ENCODE data around the gene ACCS.

The ACCS gene

DNA sequence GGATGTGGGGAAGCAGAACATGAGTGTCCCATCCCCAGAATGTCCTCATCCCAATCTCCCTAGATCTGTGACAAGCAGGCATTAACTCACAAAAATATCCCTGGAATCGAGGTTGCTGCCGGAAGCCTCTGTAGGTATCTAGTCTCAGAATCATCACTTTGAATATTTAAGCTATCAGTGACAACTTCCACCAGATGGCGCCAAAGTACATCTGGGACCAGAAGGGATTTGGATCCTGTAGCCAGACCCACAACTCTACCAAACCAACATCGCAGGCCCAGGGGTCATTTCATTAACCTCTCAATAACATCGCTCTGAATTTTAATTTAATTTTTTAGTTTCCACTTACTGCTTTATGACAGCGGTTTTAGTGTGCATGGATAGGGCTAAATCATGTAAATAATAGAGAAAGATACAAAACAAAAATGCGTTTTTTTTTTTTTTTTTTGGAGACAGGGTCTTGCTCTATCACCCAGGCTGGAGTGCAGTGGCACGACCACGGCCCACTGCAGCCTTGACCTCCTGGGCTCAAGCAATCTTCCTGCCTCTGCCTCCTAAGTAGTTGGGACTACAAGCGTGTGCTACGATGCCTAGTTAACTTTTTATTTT, 28.3 kb downstream of the ACCS start:
- TF ChIP-seq, protein P1, sequence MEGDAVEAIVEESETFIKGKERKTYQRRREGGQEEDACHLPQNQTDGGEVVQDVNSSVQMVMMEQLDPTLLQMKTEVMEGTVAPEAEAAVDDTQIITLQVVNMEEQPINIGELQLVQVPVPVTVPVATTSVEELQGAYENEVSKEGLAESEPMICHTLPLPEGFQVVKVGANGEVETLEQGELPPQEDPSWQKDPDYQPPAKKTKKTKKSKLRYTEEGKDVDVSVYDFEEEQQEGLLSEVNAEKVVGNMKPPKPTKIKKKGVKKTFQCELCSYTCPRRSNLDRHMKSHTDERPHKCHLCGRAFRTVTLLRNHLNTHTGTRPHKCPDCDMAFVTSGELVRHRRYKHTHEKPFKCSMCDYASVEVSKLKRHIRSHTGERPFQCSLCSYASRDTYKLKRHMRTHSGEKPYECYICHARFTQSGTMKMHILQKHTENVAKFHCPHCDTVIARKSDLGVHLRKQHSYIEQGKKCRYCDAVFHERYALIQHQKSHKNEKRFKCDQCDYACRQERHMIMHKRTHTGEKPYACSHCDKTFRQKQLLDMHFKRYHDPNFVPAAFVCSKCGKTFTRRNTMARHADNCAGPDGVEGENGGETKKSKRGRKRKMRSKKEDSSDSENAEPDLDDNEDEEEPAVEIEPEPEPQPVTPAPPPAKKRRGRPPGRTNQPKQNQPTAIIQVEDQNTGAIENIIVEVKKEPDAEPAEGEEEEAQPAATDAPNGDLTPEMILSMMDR (IDR thresholded peaks at IDR 0.05): peak; percentile 80

DNA sequence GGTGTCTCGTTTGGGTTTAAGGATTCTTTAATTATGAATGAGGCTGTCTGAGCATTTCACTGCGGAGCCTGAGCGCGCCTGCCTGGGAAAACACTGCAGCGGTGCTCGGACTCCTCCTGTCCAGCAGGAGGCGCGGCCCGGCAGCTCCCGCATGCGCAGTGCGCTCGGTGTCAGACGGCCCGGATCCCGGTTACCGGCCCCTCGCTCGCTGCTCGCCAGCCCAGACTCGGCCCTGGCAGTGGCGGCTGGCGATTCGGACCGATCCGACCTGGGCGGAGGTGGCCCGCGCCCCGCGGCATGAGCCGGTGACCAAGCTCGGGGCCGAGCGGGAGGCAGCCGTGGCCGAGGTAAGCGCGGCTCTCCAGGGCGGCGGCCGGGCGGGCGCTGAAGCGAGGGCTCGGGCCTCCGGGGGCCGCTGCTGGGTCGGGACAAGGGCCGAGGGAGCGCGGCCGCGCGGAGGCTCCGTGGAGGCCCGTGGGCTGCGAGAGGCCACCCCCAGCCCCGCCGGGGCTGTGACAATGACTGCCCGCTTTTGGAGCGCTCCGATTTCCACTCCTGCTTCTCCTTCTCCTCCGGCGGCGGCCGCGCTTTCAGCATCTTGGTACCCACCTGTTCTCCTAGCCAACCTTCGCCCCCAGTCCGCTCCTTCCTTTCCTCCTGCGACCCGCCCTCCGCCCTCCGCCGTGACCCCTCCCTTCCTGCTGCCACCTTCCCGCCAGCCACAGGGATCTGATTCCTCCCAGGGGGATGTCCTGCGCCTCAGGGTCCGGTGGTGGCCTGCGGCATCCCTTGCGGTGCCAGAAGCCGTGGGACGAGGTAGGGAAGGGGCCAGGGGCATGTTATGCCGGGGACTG, 29.7 kb downstream of the ACCS start, which contains the start of gene EXT2:
Gene EXT2, plus strand, starts transcription at position 173 of the 854 bp plus-strand sequence. CDS start 12,035 bp downstream, outside the sequence.
- TF ChIP-seq, protein P1 (IDR thresholded peaks at IDR 0.05): peak; percentile 89

DNA sequence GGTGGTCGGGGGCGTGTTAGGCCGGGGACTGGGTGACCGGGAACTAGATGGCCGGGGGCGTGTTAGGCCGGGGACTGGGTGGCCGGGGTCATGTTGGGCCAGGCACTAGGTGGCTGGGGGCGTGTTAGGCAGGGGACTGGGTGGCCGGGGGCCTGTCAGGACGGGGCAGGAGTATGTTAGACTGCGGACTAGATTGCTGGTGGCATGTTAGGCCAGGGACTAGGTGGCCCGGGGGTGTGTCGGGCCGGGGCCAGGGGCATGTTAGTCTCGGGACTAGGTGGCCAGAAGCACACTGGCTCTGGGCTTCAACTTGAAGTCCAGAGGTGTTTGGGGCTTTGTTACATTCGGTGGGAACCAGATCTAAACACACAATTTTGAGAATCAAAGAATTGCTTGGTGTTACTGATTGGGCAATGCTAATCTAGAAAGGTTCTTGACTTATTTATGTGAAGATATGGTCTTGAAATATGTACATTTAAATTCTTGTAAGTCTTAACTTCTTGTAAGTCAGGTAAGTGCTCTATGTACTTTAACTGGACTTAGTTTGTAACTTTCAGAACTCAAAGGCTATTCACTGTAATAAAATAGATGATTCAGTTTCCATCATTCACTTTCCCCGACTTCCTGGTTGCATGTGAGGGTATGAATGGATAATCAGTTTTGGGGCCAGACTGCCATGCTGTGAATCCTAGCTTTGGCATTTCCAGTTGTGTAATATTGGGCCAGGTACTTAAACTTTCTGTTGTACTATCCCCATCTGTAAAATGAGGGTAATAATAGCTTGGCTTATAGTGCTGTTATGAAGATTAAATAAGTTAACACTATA, 30.5 kb downstream of the ACCS start:
- TF ChIP-seq, protein P1 (IDR thresholded peaks at IDR 0.05): no peak

DNA sequence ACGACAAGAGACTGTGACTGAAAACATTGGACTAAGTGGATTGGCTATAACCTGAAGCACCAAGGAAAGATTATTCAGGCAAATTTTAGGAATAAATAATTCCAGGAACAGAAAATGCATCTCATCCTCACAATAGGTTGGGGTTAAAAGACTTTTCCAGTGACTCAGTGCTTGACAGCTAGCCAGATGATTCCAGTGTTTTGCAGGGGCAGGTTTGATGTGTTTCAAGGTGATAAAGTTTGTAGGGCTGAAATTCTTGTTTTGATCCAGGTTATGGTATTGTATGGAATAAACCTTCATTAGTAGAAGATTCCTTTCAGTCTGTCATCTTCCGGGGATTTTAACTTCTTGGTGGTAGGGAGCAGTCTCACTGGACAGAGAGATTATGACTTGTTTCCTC, 31.8 kb downstream of the ACCS start:
- TF ChIP-seq, protein P1 (IDR thresholded peaks at IDR 0.05): no peak

DNA sequence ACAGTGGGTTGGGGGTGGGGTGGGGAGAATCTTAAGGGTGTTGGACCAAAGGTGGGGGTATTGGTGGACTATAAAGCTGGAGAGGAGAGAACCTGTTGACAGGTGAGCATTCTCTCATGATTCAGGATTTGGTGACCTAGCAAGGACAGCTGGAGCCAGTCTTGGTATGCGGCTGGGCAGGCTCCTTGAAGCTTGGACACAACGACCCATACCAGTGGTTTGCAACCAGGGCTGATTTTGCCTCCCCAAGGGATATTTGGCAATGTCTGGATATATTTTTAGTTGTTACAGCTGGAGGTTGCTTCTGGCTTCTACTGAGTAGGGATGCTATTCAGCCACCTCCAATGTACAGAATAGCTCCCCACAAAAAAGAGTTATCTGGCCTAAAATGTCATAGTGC, 35.0 kb downstream of the ACCS start:
- TF ChIP-seq, protein P1 (IDR thresholded peaks at IDR 0.05): no peak

DNA sequence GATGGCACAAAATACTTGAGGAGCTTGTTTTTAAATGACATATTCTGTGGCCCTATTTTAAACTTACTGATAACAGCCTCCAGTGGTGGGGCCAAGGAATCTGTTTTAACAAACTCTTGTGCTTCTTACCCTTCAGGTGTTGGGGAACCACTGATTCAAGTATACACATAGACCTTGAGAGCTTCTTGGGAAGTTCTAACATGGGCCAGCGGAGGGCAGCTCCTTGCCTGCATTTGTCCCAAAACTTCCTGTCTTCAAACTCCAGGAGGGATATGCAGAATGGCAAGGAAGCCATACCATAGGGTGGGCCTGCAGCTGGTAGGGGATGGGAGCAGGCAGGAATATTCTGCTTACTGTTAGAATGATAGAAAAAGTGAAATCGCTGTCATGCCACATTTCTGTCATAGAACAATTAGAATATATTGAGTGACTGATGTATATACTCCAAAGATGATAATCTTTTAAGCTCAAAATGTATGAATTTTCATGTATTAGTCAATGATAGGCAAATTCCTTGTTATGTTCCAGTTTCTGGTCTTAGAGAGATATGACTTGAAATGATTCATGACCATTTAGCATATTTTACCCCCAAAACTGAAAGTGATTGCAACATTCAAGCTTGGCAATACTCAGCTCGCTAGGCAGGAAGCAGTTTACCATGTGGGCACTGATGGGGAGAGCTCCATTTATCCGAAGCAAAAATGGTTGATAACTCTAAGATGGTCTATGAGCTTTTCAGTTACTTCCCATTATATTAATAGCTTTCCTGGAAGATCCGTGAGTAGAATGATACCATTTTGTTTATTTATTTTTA, 38.6 kb downstream of the ACCS start:
- TF ChIP-seq, protein P1 (IDR thresholded peaks at IDR 0.05): no peak

DNA sequence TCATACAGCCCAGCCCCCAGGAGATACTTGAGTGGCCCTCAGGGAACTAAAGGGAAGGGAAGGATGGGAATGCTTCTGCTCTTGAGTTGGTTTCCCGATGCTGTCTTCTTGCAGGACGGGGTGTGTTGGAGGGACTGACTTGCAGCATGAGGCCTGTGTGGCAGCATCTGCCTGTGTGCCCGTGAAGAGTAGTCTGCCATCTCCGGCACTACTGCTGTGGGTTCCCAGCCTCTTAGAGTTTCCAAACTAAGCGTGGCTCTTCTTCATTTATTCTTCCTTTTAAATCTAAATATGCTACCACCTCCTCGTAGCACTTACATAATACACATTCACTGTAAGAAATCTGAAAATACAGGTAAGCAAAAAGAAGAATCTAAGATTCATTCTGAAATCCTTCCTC, 42.2 kb downstream of the ACCS start:
- TF ChIP-seq, protein P1 (IDR thresholded peaks at IDR 0.05): no peak
